NCI-H2196 treated with DMSO at 0.1 percent for 48 hours (cell line): ENCODE measurements around the gene ZBED1.
"Not testable (repeated sequence)": the region's sequence is repeated elsewhere in the genome, so short reads cannot be mapped to it uniquely, and the experiment has no call there.

Source experiments
- DNase-seq: peaks from one replicate; lab custom pipeline; 2025; ENCODE audit not compliant: unreplicated experiment; lab: John Stamatoyannopoulos, UW

ZBED1 gene

GRCh38 chrX:2477313-2477712 is 23.5 kb downstream of the ZBED1 start:
- not testable (repeated sequence) for DNase-seq

DNA sequence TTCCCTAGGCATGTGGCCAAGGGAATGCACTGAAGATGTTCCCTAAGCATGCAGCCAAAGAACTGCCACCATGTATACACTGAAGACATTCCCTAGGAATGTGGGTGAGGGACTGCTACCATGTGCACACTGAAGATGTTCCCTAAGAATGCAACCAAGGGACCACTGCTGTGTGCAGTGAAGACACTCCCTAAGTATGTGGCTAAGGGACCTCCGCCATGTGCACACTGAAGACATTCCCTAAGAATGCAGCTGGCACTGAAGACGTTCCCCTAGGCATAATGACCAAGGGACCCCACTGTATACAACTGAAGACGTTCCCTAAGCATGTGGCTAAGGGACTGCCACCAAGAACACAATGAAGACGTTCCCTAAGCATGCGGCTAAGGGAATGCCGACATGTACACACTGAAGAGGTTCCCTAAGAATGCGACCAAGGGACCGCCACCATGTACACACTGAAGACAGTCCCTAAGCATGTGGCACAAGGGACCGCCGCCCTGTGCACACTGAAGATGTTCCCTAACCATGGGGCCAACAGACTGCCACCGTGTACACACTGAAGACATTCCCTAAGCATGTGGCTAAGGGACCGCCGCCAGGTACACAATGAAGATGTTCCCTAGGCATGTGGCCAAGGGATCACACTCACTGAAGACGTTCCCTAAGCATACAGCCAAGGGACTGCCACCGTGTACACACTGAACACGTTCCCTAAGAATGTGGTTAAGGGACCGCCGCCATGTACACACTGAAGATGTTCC is 25.6 kb downstream of the ZBED1 start:
- DNase-seq = no peak

DNA sequence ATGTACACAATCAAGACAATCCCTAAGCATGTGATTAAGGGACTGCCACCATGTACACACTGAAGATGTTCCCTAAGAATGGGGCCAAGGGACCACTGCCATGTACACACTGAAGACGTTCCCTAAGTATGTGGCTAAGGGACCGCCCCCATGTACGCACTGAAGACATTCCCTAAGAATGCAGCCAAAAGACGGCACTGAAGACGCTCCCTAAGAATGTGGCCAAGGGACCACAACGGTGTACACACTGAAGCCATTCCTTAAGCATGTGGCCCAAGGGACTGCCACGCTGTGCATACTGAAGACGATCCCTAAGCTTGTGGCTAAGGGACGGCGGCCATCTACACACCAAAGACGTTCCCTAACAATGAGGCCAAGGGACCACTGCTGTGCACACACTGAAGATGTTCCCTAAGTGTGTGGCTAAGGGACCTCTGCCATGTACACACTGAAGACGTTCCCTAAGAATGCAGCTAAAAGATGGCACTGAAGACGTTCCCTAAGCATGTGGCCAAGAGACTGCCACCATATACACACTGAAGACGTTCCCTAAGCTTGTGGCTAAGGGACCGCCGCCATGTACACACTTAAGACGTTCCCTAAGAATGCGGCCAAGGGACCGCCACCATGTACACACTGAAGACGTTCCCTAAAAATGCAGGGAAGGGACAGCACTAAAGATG is 26.4 kb downstream of the ZBED1 start:
- DNase-seq = no peak

GRCh38 chrX:2473064-2473463 is 27.7 kb downstream of the ZBED1 start:
- not testable (repeated sequence) for DNase-seq

- no peak for DNase-seq
Observed at GRCh38 chrX:2471641-2472040, 29.1 kb downstream of the ZBED1 start.

- DNase-seq = not testable (repeated sequence)
Observed at GRCh38 chrX:2471126-2471525, 29.6 kb downstream of the ZBED1 start.

GRCh38 chrX:2469852-2470251 is 30.9 kb downstream of the ZBED1 start:
- not testable (repeated sequence) for DNase-seq

DNA sequence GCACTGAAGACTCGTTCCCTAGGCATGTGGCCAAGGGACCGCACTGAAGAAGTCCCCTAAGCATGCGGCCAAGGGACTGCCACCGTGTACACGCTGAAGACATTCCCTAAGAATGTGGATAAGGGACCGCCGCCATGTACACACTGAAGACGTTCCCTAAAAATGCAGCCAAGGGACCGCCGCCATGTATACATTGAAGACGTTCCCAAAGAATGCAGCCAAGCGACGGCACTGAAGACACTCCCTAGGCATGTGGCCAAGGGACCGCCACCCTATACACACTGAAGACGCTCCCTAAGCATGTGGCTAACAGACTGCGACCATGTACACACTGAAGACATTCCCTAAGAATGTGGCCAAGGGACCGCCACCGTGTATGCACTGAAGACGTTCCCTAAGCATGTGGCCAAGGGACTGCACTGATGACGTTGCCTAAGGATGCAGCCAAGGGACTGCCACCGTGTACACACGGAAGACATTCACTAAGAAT is 31.5 kb downstream of the ZBED1 start:
- DNase-seq = no peak

DNA sequence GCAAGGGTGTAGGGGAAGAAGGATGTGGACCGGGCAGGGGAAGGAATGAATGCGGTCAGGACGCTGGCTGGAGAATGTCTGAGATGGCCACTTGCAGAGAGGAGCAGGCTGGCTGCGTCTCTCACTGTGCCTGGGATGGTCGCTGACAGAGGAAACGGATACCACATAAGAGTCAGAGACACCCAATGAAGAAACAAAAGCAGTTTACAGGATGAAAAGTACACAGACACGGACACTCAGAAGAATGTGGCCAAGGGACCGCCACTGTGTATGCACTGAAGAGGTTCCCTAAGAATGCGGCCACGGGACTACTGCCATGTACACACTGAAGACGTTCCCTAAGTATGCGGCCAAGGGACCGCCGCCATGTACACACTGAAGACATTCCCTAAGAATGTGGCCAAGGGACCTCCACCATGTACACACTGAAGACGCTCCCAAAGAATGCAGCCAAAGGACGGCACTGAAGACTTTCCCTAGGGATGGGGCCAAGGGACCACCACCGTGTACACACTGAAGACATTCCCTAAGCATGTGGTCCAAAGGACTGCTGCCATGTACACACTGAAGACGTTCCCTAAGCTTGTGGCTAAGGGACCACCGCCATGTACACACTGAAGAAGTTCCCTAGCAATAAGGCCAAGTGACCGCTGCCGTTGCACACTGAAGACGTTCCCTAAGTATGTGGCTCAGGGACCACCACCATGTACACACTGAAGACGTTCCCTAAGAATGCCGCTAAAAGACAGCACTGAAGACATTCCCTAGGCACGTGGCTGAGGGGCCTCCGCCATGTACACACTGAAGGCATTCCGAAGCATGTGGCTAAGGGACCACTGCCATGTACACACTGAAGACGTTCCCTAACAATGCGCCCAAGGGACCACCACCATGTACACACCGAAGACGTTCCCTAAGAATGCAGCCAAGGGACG is 32.2 kb downstream of the ZBED1 start:
- no peak for DNase-seq

DNA sequence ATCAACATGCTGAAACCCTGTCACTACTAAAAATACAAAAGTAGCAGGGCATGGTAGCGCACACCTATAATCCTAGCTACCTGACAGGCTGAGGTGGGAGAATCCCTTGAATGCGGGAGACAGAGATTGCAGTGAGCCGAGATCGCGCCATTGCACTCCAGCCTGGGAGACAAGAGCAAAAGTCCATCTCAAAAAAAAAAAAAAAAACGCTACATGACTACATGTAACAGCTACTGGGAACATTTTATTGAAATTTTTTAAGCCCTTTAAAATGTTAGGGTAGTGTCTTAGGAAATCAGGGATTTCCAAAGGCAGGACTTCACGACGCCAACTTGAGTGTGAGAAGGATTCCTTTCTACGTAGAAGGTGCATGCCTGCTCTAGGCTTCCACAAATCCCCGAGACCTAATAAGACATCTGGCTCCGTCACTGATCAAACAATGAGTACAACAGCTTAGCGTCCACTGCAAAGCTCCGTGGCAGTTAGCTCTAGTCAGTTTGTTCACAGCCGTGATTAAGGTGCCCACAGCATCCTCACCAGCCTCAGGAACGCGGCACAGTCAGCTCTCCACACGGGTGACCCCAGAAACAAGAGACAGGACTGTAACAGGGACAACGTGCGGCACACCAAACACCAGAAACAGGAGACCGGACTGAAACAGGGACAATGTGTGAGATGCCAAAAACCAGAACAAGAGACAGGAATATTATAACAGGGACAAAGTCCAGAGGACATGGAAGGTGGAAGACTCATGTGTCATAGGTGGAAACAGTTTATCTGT is 33.7 kb downstream of the ZBED1 start:
- DNase-seq = no peak

GRCh38 chrX:2464677-2465166 is 36.1 kb downstream of the ZBED1 start:
- DNase-seq = no peak

GRCh38 chrX:2463973-2464676 is 36.7 kb downstream of the ZBED1 start:
- no peak for DNase-seq

GRCh38 chrX:2463481-2463880 is 37.3 kb downstream of the ZBED1 start:
- not testable (repeated sequence) for DNase-seq

- DNase-seq = no peak
Observed at GRCh38 chrX:2462780-2463179, 38.0 kb downstream of the ZBED1 start.

GRCh38 chrX:2462074-2462473 is 38.7 kb downstream of the ZBED1 start:
- DNase-seq = no peak

GRCh38 chrX:2461711-2462016 is 39.1 kb downstream of the ZBED1 start:
- no peak for DNase-seq

DNA sequence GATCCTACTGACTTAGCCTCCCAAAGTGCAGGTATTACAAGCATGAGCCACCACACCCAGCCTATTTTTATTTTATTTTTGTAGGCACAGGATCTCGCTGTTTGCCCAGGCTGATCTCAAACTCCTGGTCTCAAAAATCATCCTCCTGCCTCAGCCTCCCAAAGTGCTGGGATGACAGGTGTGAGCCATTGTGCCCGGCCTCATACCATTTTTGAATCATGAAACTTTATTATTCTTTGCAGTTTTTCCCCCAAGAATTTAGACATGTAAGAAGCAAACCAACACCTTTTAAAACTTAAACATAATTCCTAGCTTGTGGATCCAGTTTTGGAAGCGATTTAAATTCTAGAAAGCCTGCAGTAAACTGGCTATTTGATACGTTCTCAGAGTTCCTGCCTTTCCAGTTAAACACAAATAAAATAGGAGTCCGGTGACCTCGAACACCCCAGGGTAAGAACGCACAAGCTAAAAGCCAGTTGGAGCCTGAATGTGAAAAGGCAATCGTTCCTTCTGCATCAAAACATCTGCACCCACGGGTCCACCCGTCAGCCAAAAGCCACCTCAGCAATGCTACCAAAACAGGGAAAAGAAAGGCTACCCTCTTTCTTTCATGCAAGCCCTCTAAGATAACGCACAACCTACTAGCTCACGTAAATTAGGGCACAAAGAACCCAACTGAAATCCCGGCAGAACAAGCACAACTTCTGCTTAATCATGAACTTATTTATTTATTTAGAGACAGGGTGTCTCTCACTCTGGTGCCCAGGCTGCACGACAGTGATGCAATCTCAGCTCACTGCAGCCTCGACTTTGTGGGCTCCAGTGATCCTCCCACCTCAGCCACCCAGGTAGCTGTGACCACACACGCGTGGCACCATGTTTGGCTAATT is 39.7 kb downstream of the ZBED1 start:
- DNase-seq = not testable (repeated sequence)

DNA sequence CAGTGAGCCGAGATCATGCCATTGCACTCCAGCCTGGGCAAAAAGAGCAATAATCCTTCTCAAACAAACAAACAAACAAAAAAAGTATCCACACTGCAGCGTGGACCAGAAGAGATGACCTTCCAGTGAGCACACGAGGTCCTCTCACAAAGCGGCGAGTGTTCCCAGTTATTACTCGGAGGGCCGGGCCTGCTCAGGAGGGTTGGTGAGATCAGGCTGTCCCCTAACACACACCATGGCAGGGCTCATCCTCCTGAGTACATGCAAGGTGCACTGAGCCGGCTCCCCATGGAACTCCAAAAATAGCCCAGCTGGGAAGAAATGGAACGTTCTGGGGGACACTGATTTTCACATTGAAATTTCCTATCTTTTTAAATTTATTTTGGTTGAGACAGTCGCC is 40.7 kb downstream of the ZBED1 start:
- DNase-seq = not testable (repeated sequence)

- DNase-seq = no peak
Observed at GRCh38 chrX:2458309-2458708, 42.5 kb downstream of the ZBED1 start.
